Prostate gland (tissue), 2 donors: ENCODE measurements around the gene ULBP3. TPM values are rescaled to one million over a fixed set of nuclear protein-coding genes. Genes with fewer than 3 reads are reported as not detected.
"Not testable (repeated sequence)": the region's sequence is repeated elsewhere in the genome, so short reads cannot be mapped to it uniquely, and the experiment has no call there.

Experiments used
- DNase-seq: peaks from one replicate; pipeline ENCODE4 v3.0.0-alpha.2; 2019; ENCODE audit warnings: low spot score
- H3K27ac ChIP-seq, 2 donors: fragments of 200-600 bp; sonication (generic); 2 replicates each; pipeline ENCODE4 v1.5.1; 2017 to 2019
- H3K27me3 ChIP-seq: fragments of 200-600 bp; sonication (generic); replicated peaks from 2 replicates; pipeline ENCODE4 v1.5.1; 2019; ENCODE audit not compliant: insufficient read depth
- H3K36me3 ChIP-seq, 2 donors: fragments of 200-600 bp; sonication (generic); 1 replicate in 1 of 2; 2 replicates in 1 of 2; pipeline versions ENCODE4 v1.5.1 to v1.8.1; 2017 to 2019
- H3K4me1 ChIP-seq: fragments of 200-600 bp; sonication (generic); replicated peaks from 2 replicates; pipeline ENCODE4 v1.5.1; 2019
- H3K4me3 ChIP-seq, 2 donors: fragments of 200-600 bp; sonication (generic); 2 replicates each; pipeline ENCODE4 v1.5.1; 2017 to 2019
- H3K9me3 ChIP-seq: fragments of 200-600 bp; sonication (generic); 2 replicates; pipeline ENCODE4 v1.5.1; 2017
- POLR2A ChIP-seq: fragments of 450-650 bp; IDR thresholded peaks from one replicate; pipeline ENCODE4 v1.6.1; 2016; ENCODE audit warnings: antibody characterized with exemption, mild to moderate bottlenecking
- POLR2AphosphoS5 ChIP-seq: sonication (generic); formaldehyde crosslinking; IDR thresholded peaks from one replicate; pipeline ENCODE4 v1.6.1; 2017; ENCODE audit warnings: antibody characterized with exemption
- WGBS: methylation state at CpG from one replicate; pipeline ENCODE4 v1.1.5; 2018; 5-methylcytosine and 5-hydroxymethylcytosine counted together
- intact Hi-C: fragments of 100-400 bp; cut with DNase I; formaldehyde crosslinking; loops from one replicate; pipeline ENCODE4 v1.14.2; 2022
- total RNA-seq, 2 donors: library from RNA; depleted of rRNA; stranded (reverse); fragments of >200 nt; gene quantifications; one replicate each; pipeline ENCODE4 v1.1.0, GENCODE V29; 2016
- TF ChIP-seq, protein P1 (sequence below), 4 experiments: fragments of 200-600 bp in 2 of 4; fragments of 450-650 bp in 2 of 4; sonication (generic) in 2 of 4; IDR thresholded peaks; 1 replicate in 3 of 4; 2 replicates in 1 of 4; pipeline ENCODE4 v1.5.1; 2016 to 2019; ENCODE audit warnings: antibody characterized with exemption in 4 of 4, mild to moderate bottlenecking in 2 of 4, moderate library complexity in 2 of 4

The ULBP3 gene
- total RNA-seq, 2 donors from 2014 or later: 28.9 TPM; not detected in 1

DNA sequence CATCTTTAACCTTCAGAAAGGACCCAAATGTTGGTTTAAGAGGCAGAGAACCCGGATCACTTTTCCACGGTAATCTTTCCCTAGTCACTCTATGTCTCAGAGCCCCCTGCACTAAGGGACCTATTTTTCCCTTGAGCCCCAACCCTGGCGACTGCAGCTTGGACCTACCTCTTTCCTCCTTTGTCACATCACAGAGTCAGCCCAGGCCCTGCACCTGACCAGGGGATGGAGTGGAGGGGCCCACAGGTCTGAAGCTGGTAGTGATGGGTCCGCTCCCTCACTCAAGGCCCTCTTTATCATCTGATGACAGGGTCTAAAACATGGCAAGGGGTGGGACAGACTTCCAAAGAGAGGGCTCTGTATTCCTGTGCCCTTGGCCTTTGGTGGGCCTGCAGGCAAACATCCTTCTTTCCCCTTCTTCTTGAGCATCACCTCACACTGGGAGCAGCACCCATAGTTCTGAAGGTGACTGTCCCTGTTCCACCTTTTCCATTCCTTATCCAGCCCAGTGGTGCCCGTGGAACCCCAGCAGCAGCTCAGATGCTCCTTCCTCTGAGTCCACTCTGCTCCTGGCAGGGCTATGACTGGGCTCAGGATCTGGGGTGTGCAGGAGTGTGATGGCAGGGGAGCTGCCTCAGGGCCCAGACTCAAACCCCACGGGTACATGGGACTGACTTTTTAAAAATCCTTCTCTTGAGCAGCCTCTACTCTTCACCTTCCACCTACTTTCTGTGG, 49.9 kb downstream of the ULBP3 start:
- Histone ChIP-seq H3K9me3 (no peaks in the 10 kb centered on the region), H3K27me3 (peaks cover 3% of the 10 kb centered on the region), H3K4me3 (no peak overlapping the region), H3K36me3 (no peaks in the 10 kb centered on the region), H3K4me1 (no peaks in the 10 kb centered on the region), H3K27ac (no peak overlapping the region)
- no peak for TF ChIP-seq POLR2A
- TF ChIP-seq, protein P1, sequence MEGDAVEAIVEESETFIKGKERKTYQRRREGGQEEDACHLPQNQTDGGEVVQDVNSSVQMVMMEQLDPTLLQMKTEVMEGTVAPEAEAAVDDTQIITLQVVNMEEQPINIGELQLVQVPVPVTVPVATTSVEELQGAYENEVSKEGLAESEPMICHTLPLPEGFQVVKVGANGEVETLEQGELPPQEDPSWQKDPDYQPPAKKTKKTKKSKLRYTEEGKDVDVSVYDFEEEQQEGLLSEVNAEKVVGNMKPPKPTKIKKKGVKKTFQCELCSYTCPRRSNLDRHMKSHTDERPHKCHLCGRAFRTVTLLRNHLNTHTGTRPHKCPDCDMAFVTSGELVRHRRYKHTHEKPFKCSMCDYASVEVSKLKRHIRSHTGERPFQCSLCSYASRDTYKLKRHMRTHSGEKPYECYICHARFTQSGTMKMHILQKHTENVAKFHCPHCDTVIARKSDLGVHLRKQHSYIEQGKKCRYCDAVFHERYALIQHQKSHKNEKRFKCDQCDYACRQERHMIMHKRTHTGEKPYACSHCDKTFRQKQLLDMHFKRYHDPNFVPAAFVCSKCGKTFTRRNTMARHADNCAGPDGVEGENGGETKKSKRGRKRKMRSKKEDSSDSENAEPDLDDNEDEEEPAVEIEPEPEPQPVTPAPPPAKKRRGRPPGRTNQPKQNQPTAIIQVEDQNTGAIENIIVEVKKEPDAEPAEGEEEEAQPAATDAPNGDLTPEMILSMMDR (IDR thresholded peaks at IDR 0.05): no peak
- TF ChIP-seq POLR2AphosphoS5: no peak
- WGBS: 75% methylated on average over 6 of the region's 6 CpGs
- intact Hi-C loops: no loop called here
- DNase-seq: no peak

DNA sequence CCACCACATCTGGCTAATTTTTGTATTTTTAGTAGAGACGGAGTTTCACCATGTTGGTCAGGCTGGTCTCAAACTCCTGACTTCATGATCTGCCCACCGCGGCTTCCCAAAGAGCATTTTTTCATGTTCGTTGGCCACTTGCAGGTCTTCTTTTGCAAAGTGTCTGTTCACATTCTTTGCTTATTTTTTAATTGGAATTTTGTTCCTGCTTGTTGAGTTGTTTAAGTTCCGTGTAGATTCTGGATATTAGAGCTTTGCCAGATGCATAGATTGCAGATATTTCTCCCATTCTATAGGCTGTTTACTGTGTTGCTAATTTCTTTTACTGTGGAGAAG, 51.8 kb downstream of the ULBP3 start:
- not testable (repeated sequence) for DNase-seq, H3K27me3 ChIP-seq, H3K27ac ChIP-seq, H3K4me3 ChIP-seq, H3K9me3 ChIP-seq, H3K36me3 ChIP-seq, H3K4me1 ChIP-seq
- intact Hi-C loops: loop anchor here (2.0 kb wide), 1 partner anchor 82 kb away; no protein-coding TSS in a partner anchor
- under 1% methylated on average over 5 of the region's 5 CpGs for WGBS

DNA sequence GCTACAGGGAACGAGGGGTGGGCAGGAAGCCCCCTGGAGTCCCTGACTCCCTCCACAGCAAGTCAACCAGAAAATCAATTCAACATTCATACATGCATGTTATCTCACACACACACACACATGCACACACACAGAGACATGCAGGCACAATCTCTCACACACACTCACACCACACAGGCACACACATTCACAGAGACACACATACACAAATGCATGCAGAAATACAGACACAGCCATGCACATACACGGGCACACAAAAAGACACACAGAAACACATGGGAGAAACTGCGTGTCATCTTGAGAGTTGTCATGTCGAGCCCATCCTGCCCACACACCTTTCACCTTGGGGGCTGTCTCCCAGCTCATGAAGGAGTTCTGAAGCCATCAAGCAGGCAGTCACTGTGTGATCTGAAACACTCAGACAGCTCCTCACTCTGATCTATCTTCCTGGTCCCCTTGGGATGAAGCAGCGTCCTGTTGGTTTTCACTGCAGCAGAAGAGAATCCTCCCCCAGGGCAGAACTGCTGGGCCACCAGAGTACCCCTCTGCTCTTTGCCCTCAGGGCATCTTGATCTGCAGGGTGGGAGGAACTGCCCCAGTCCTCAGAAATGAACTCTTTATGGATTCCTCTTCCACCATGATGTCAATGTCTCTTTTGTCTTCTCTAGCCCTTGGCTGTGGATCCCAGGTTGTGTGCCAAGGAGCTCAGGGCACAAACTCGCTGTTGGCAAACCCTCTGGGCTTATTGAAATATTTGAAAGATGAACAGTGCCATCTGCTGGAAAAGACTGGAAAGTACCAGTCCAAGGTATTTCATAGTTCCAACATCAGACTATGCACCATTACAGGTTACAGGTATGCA, 52.4 kb downstream of the ULBP3 start:
- Histone ChIP-seq H3K4me3 (no peak overlapping the region), H3K27me3 (peaks cover 3% of the 10 kb centered on the region), H3K36me3 (no peaks in the 10 kb centered on the region), H3K27ac (no peak overlapping the region), H3K4me1 (no peaks in the 10 kb centered on the region), H3K9me3 (no peaks in the 10 kb centered on the region)
- peak; percentile 74 for DNase-seq
- WGBS: 21% methylated on average over 6 of the region's 6 CpGs
- intact Hi-C loops: loop anchor here (2.0 kb wide), 1 partner anchor 82 kb away; no protein-coding TSS in a partner anchor
- TF ChIP-seq POLR2A: no peak
- TF ChIP-seq, protein P1 (IDR thresholded peaks at IDR 0.05): peak; percentile 52 to 82 (median 71)
- TF ChIP-seq POLR2AphosphoS5: peak; percentile 70

DNA sequence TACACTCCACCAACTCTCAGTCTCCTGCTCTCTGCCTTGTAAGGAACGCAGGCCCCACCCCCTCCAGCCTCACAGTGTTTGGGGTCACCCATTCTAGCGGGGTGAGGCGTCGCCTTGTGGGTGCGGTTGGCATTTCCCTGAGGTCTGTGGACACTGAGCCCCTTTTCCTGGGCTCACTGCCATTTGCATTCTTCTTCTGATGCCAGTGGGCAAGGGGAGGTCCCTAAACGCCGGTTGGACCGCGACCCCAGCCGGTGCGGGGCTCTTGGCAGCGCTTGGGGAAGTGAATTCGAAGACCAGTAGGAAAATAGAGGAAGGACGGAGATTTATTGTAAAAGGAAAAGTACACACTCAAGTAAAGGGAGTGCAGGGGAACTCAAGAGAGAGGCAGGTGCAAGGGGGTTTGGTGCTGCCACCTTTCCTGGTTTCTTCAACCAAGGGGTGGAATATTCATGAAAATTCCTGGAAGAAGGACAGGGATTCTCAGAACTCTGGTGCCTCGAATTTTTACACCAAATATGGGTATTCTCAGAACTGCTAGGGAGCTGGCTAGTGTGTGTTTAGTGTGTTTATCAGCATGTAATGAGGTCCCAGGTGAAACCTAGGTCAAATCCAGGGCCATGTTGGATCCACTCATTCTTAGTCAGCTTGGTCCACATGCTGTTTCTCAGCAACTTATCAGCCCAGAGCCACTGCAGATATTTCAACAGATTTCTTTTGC, 53.5 kb downstream of the ULBP3 start:
- H3K27me3 ChIP-seq, H3K4me3 ChIP-seq, H3K27ac ChIP-seq, H3K36me3 ChIP-seq, DNase-seq, H3K9me3 ChIP-seq, H3K4me1 ChIP-seq: not testable (repeated sequence)
- WGBS: 4% methylated on average over 15 of the region's 15 CpGs
- intact Hi-C loops: loop anchor here (2.0 kb wide), 1 partner anchor 81 kb away; no protein-coding TSS in a partner anchor

DNA sequence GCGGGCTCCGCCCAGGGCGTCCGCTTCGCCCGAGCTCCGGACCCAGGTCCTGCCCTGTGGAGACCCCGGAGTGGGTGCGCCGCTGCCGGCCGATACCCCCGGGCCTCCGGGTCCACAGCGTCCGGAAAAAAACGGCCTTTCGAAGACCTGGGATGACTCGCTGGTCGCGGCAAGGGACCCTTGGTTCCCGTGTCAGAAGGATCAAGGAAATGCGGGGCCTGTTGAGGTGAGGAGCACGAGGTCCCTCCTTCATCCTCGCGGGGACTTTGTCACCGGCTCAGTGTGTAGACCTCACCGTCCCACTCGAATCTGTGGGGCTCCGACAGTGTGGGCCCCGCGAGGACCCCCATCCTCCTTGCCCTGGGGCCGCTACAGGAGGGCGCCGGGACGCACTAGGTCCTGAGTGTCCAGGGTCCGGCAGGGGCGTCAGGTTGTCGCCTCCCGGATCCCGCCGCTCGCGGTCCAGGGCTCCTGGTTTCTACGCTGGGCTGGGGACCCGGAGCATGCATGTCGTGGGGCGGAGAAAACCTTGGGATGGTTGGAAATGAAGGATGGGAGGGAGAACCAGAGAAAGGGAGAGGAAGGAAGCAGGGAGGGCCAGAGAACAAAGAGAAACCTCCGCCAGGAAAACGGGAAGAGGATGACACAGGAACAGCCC, 54.2 kb downstream of the ULBP3 start:
- intact Hi-C loops, H3K4me3 ChIP-seq: not testable (repeated sequence)

DNA sequence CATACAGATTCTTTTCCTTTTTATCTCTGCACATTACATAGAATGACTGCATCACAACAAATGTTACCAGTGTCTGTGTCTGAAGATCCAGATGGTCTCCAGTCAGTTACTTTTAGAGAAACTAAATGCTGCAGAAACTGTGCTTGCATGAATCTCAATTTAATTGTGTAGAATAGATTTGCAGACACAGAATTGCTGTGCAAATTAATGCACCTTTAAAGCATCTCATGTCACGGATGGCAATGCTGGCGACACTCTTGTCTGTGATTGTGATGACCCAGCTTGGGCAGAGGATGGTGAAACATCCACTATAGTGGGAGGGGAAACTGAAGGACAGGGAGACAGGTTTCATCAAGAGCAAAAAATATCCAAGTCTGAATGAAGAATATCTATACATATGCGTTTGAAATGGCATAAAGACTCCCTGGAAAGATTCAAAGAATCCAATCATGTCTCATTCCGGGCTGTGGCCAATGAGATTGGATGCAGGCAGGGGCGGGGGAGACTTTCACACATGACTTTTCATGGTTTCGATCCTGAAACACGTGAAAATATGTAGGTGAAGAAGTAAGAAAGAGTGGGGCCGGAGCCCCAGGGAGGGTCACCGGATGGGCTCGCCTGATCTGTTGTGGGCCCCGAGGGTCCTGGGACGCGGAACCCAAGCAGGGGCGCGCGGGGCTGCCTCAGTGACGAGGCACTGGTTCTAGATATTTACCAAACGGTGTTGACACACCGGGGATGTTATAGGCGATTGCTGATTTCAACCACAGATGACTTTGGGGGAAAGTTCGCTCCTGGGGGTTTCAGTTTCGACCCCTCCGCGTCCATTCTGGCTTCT, 54.9 kb downstream of the ULBP3 start:
- 10% methylated on average over 10 of the region's 24 CpGs for WGBS
- H3K36me3 ChIP-seq, H3K4me3 ChIP-seq, H3K4me1 ChIP-seq, intact Hi-C loops, H3K9me3 ChIP-seq, H3K27me3 ChIP-seq, H3K27ac ChIP-seq, DNase-seq: not testable (repeated sequence)

More for the DNA sequence above, 54.2 kb downstream of the ULBP3 start:
- not testable (repeated sequence) for H3K27ac ChIP-seq, H3K27me3 ChIP-seq, H3K4me1 ChIP-seq, DNase-seq, H3K36me3 ChIP-seq, H3K9me3 ChIP-seq
- WGBS: no CpG with 5 or more reads among the region's 50 CpGs

DNA sequence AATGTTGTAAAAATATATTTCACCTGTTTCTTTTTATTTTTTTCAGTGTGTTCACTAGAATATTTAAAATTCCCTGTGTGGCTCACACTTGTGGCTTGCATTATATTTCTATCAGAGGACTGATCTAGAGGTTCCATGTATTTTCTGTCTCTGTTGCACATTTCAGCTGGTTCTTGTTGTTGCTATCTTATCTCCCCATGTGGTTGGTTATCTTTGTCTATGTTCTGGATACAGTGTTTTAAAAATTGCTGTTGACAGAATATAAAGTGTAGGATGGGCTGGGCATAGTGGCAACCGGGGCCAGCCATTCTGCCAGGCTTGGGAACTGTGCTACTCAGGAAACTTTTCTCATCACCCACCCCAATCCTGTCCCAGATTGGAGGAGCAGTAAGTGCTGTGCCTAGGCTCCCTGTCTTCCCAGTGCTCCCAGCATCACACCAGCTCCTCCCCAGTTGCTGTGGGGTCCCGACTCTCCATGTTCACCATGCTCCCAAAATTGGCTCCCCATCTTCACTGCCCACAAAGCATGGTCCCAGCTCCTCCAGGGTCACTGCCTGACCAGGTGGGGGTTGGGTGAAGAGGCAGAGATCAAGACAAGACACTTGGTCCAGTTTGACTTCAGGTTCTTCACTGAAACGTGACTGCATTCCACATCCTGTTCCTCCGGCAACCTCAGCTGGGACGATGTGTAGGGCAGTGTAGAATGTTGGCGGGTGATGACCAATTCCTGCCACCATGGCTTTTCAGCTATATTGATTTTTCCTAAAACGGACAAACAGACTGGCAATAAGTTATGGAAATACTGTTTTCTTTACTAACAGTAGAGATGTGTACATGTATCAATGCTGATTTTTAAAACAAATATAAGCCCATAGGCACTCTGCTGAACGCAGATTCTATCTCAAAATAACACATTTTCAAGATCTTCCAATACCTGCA, 55.8 kb downstream of the ULBP3 start:
- WGBS: 23% methylated on average over 8 of the region's 8 CpGs
- H3K36me3 ChIP-seq, H3K4me3 ChIP-seq, H3K9me3 ChIP-seq, H3K4me1 ChIP-seq, intact Hi-C loops, H3K27me3 ChIP-seq, H3K27ac ChIP-seq, DNase-seq: not testable (repeated sequence)
